CD4-positive, alpha-beta T cell treated with Interleukin-6 at 100 ng/mL for 8 hours (primary cell): ENCODE measurements around the gene HLA-B.

ENCODE experiments used
- DNase-seq: peaks from one replicate; pipeline ENCODE4 v3.0.0-alpha.2; 2020; ENCODE audit warnings: mixed read lengths, low spot score

HLA-B gene

DNA sequence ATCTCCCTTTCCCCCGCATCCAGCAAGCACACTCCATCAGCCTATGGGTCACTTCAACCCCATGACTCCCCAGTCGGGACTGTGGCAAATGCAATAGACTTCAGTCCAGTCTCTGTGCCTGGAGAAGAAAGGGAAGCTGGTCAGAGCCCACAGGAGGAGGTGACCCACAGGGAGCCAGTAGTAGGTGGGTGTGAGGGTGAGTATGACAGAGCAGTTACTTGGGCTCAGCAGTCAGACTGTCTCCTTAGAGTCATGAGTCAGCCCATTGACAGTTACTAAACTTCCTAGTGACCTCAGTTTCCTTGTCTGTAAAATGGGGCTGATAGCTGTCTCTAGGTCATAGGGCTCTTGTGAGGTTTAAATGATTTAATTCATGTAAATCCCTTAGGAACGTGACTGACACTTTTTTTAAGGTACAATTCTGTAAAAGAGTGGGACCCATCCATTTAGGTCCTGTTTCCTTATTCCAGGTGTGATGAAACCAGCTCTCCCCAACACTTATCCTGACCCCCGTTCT is 51.2 kb downstream of the HLA-B start:
- no peak for DNase-seq

DNA sequence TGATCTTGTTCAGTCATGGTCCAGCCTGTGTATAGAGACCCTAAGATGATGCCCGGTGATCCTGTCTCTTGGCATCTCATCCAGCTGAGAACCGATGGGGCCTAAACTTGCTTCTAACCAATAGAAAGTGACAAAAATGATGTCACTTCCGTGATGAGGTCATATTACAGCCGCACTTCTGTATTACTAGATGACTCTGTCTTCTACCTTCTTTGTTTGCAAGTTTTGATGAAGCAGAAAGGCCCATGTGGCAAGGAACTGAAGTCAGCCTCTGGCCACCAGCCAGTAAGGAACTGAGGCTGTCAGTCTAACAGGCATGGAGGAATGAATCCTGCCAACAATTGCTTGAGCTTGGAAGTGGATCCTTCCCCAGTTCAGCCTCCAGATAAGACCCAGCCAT is 52.3 kb downstream of the HLA-B start:
- no peak for DNase-seq
